ENCODE results near the gene SKOR1. TPM values are rescaled to one million over a fixed set of nuclear protein-coding genes. Genes with fewer than 3 reads are reported as not detected.

Gene SKOR1
- total and polyA plus RNA-seq, 2 of the 13 experiments (the other 11 are each of a cell fraction or from before 2014, with no cell fraction given), result 0.09 to 0.11 TPM

DNA sequence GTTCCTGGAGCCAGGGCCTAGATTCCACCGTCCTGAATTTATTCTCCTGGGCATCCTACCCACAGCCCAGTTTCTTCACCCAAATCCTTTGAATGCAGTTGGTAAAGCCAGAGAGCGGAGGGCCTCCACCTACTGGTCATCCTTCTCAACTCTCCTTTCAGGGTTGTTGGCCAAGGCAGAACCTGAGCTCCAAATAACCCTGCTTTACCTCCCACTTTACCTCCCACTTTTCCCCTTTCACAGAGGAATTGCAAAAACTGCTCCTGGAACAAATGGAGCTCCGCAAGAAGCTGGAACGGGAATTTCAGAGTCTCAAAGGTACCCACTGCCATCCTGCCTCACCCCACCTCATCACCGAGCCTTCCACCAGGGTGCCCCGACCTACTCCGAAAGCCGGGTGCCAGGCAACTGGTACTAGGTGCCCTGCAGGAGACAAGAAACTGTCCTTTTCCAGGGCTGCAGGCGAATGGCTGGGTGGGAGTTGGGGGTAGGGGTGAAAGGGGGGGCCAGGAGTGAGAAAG is 6.8 kb downstream of the SKOR1 start (continued):
- TF ChIP-seq ZNF44 (CRISPR knock-in tag; IDR thresholded peaks at IDR 0.05) (no peak), NR3C1 (CRISPR knock-in tag; IDR thresholded peaks at IDR 0.05) (no peak), STAG1 (CRISPR knock-in tag; IDR thresholded peaks at IDR 0.05) (peak; percentile 51), ZSCAN22 (CRISPR knock-in tag; IDR thresholded peaks at IDR 0.05) (peak; percentile 78; the same call in 1 of the 2 replicates), ZSCAN31 (CRISPR knock-in tag; IDR thresholded peaks at IDR 0.05; ENCODE audit: low read depth) (no peak), ZNF7 (CRISPR knock-in tag; IDR thresholded peaks at IDR 0.05) (no peak), GATAD1 (CRISPR knock-in tag; IDR thresholded peaks at IDR 0.05) (no peak)

- Histone ChIP-seq H4K20me1 (ENCODE audit: insufficient read depth, low read length) (no peaks in the 10 kb centered on the region), H3K27me3 (ENCODE audit: control insufficient read depth in 1 of 2, insufficient read depth in 2 of 2, low read length in 2 of 2) (peaks cover 5 to 67% of the 10 kb centered on the region in 2 experiments), H3K9ac (ENCODE audit: insufficient read depth, low read depth, low read length) (no peak overlapping the region), H3K4me1 (ENCODE audit: insufficient read depth, low read length) (peaks cover 42% of the 10 kb centered on the region), H3K27ac (ENCODE audit: extremely low read length, insufficient read depth, low read length) (no peak overlapping the region), H3K9me3 (ENCODE audit: low read length) (no peaks in the 10 kb centered on the region), H2AFZ (ENCODE audit: low read length) (no peak overlapping the region), H3K4me3 (replicated peaks in 1 of 3; ENCODE audit: insufficient read depth in 1 of 3, low read depth in 2 of 3, low read length in 3 of 3) (peak overlapping the region; percentile 40 to 77 (median 61); a peak in 4 of 6 replicates), H3K79me2 (ENCODE audit: insufficient read depth, low read length) (no peaks in the 10 kb centered on the region), H3K4me2 (ENCODE audit: low read depth, low read length) (peak overlapping the region; percentile 85), H3K36me3 (replicated peaks in 1 of 2; ENCODE audit: control insufficient read depth in 1 of 2, insufficient read depth in 2 of 2, low read length in 2 of 2) (no peaks in the 10 kb centered on the region)
- intact Hi-C loops (cut with micrococcal nuclease; ENCODE audit: unreplicated experiment) (loop anchor here (2.0 kb wide), 1 partner anchor 332 kb away; no protein-coding TSS in a partner anchor), in situ Hi-C loops (cut with HindIII; ENCODE audit: extremely low pct_ligation_motif_present, low pct_unique_long_range_greater_than_20kb) (loop anchor here (10.0 kb wide), 1 partner anchor 888 kb away; no protein-coding TSS in a partner anchor)
- ATAC-seq (no peak), FAIRE-seq (no peak), DNase-seq (ENCODE audit: low spot score) (no peak)
- ChIA-PET POLR2A (no interaction called here), CTCF (ENCODE audit: low intra/inter-chr PET ratio, low total read pairs) (interaction anchor here (4.5 kb wide), 1 partner anchor 377 kb away, joined by 50 read pairs; no protein-coding TSS in a partner anchor)
- no TSS peak for BruUV-seq (replicated peaks)
- TF ChIP-seq ZNF737 (CRISPR knock-in tag; IDR thresholded peaks at IDR 0.05; ENCODE audit: borderline replicate concordance) (no peak), IKZF1 (IDR thresholded peaks at IDR 0.05) (no peak), ZNF629 (CRISPR knock-in tag; conservative IDR thresholded peaks at IDR 0.05) (peak; percentile 62)
- 39% methylated on average over 30 of the region's 32 CpGs for WGBS (ENCODE audit: low lambda C conversion rate)
Observed at GRCh38 chr15:67832897-67833709, 7.8 kb downstream of the SKOR1 start.

Measured in HepG2 (cell line).